ENCODE results near the gene ECEL1.

Gene ECEL1

GRCh38 chr2:232491139-232491780 is 3.6 kb upstream of the ECEL1 start:
- H3K27ac ChIP-seq: no peak overlapping the region
- no peak for TF ChIP-seq ZFX (IDR thresholded peaks at IDR 0.05)
- no peak for TF ChIP-seq CTCF (conservative IDR thresholded peaks at IDR 0.05)

- TF ChIP-seq CTCF (conservative IDR thresholded peaks at IDR 0.05) (no peak), ZFX (IDR thresholded peaks at IDR 0.05) (no peak)
Measured at GRCh38 chr2:232490221-232491138, 2.8 kb upstream of the ECEL1 start.

GRCh38 chr2:232489516-232490220 is 2.0 kb upstream of the ECEL1 start:
- H3K27ac ChIP-seq: no peak overlapping the region
- TF ChIP-seq ZFX (IDR thresholded peaks at IDR 0.05) (no peak), CTCF (conservative IDR thresholded peaks at IDR 0.05) (no peak)

More at GRCh38 chr2:232490221-232491138, 2.8 kb upstream of the ECEL1 start:
- no peak overlapping the region for H3K27ac ChIP-seq

GRCh38 chr2:232488721-232489300 is 1.2 kb upstream of the ECEL1 start:
- no peak for TF ChIP-seq ZFX (IDR thresholded peaks at IDR 0.05)
- TF ChIP-seq CTCF (conservative IDR thresholded peaks at IDR 0.05): no peak
- no peak overlapping the region for H3K27ac ChIP-seq

- no peak overlapping the region for H3K27ac ChIP-seq
- TF ChIP-seq ZFX (IDR thresholded peaks at IDR 0.05): no peak
- no peak for TF ChIP-seq CTCF (conservative IDR thresholded peaks at IDR 0.05)
Measured at GRCh38 chr2:232488097-232488711, 570 bp upstream of the ECEL1 start.

GRCh38 chr2:232486558-232487384 is 863 bp downstream of the ECEL1 start:
- no peak for TF ChIP-seq CTCF (conservative IDR thresholded peaks at IDR 0.05)
- no peak for TF ChIP-seq ZFX (IDR thresholded peaks at IDR 0.05)
- no peak overlapping the region for H3K27ac ChIP-seq
